Hepatocyte (in vitro differentiated cells): ENCODE measurements around the gene BLACAT1. TPM values are rescaled to one million over a fixed set of nuclear protein-coding genes. Genes with fewer than 3 reads are reported as not detected.

ENCODE experiments used
- DNase-seq: peaks from one replicate; pipeline ENCODE4 v3.0.0-alpha.2; 2016; ENCODE audit warnings: low spot score
- H2AFZ ChIP-seq: fragments of 200-600 bp; sonication (generic); 2 replicates; pipeline ENCODE4 v1.6.0; 2016; ENCODE audit warnings: antibody characterized with exemption, mild to moderate bottlenecking
- H3K27ac ChIP-seq: fragments of 200-600 bp; sonication (generic); 2 replicates; pipeline ENCODE4 v1.5.1; 2016; ENCODE audit warnings: mild to moderate bottlenecking
- H3K27me3 ChIP-seq: fragments of 200-600 bp; sonication (generic); 2 replicates; pipeline ENCODE4 v1.6.1; 2016
- H3K36me3 ChIP-seq: fragments of 200-600 bp; sonication (generic); replicated peaks from 2 replicates; pipeline ENCODE4 v1.5.1; 2016; ENCODE audit warnings: low read depth; ENCODE audit not compliant: insufficient read depth
- H3K4me1 ChIP-seq: fragments of 200-600 bp; sonication (generic); 2 replicates; pipeline ENCODE4 v1.5.1; 2016; ENCODE audit warnings: mild to moderate bottlenecking, moderate library complexity; ENCODE audit not compliant: insufficient read depth
- H3K4me2 ChIP-seq: fragments of 200-600 bp; sonication (generic); 2 replicates; pipeline ENCODE4 v1.6.0; 2016
- H3K4me3 ChIP-seq: fragments of 200-600 bp; sonication (generic); 2 replicates; pipeline ENCODE4 v1.5.1; 2016; ENCODE audit warnings: mild to moderate bottlenecking
- H3K79me2 ChIP-seq: fragments of 200-600 bp; sonication (generic); 2 replicates; pipeline ENCODE4 v1.6.0; 2017; ENCODE audit warnings: mild to moderate bottlenecking
- H3K9me2 ChIP-seq: fragments of 200-600 bp; sonication (generic); replicated peaks from 2 replicates; pipeline ENCODE4 v1.6.0; 2017; ENCODE audit warnings: mild to moderate bottlenecking; ENCODE audit not compliant: insufficient read depth
- H3K9me3 ChIP-seq: fragments of 200-600 bp; sonication (generic); 2 replicates; pipeline ENCODE4 v1.5.1; 2016; ENCODE audit warnings: low read depth, mild to moderate bottlenecking
- H4K20me1 ChIP-seq: fragments of 200-600 bp; sonication (generic); 2 replicates; pipeline ENCODE4 v1.6.0; 2016; ENCODE audit warnings: mild to moderate bottlenecking; ENCODE audit not compliant: insufficient read depth, poor library complexity, severe bottlenecking
- CTCF ChIP-seq: fragments of 200-600 bp; sonication (generic); IDR thresholded peaks from 2 replicates; pipeline ENCODE4 v1.5.1; 2016; ENCODE audit warnings: antibody characterized with exemption, mild to moderate bottlenecking; ENCODE audit not compliant: poor library complexity
- EZH2 ChIP-seq: fragments of 200-600 bp; sonication (generic); IDR thresholded peaks from 2 replicates; pipeline ENCODE4 v1.6.1; 2016; ENCODE audit warnings: antibody characterized with exemption, mild to moderate bottlenecking, borderline replicate concordance
- EZH2phosphoT487 ChIP-seq: fragments of 200-600 bp; sonication (generic); IDR thresholded peaks from one replicate; pipeline ENCODE4 v1.6.1; 2018; ENCODE audit warnings: antibody characterized with exemption, mild to moderate bottlenecking, low read depth, moderate library complexity; ENCODE audit not compliant: unreplicated experiment, severe bottlenecking
- WGBS: methylation state at CpG from one replicate; pipeline ENCODE4 v1.1.6; 2016; ENCODE audit warnings: low lambda C conversion rate; ENCODE audit errors: missing lambda C conversion rate; 5-methylcytosine and 5-hydroxymethylcytosine counted together
- polyA plus RNA-seq: library from polyadenylated mRNA; unstranded; fragments of >200 nt; fragmentation: Nextera tagmentation; extraction: Ambion mirVana; gene quantifications from 2 replicates; pipeline ENCODE4 v1.2.1, GENCODE V29; 2016
- total RNA-seq: library from RNA; depleted of rRNA; stranded (reverse); fragments of >200 nt; gene quantifications from 2 replicates; pipeline ENCODE4 v1.2.3, GENCODE V29; 2014

The BLACAT1 gene
- total and polyA plus RNA-seq, 2 experiments from 2014 or later = 0.40 to 0.58 TPM

GRCh38 chr1:205492774-205493173 is 36.9 kb upstream of the BLACAT1 start:
- no peaks in the 10 kb centered on the region for H3K9me2 ChIP-seq
- H2AFZ ChIP-seq = no peak overlapping the region
- no peaks in the 10 kb centered on the region for H3K79me2 ChIP-seq
- H3K27ac ChIP-seq = no peak overlapping the region
- H3K4me3 ChIP-seq = no peak overlapping the region
- H3K36me3 ChIP-seq = no peaks in the 10 kb centered on the region
- TF ChIP-seq CTCF (no peak), EZH2phosphoT487 (no peak), EZH2 (no peak)
- no peaks in the 10 kb centered on the region for H4K20me1 ChIP-seq
- H3K27me3 ChIP-seq = no peaks in the 10 kb centered on the region
- H3K4me2 ChIP-seq = no peak overlapping the region
- 57% methylated on average over 7 of the region's 7 CpGs for WGBS
- peaks cover 3% of the 10 kb centered on the region for H3K4me1 ChIP-seq
- H3K9me3 ChIP-seq = no peaks in the 10 kb centered on the region
- no peak for DNase-seq

- 18% methylated on average over 2 of the region's 2 CpGs for WGBS
- Histone ChIP-seq H3K9me2 (no peaks in the 10 kb centered on the region), H3K36me3 (no peaks in the 10 kb centered on the region), H3K9me3 (no peaks in the 10 kb centered on the region), H3K4me3 (no peak overlapping the region), H4K20me1 (no peaks in the 10 kb centered on the region), H3K4me1 (peaks cover 3% of the 10 kb centered on the region), H3K4me2 (no peak overlapping the region), H3K79me2 (no peaks in the 10 kb centered on the region), H2AFZ (no peak overlapping the region), H3K27me3 (no peaks in the 10 kb centered on the region), H3K27ac (no peak overlapping the region)
- no peak for DNase-seq
- TF ChIP-seq EZH2phosphoT487 (no peak), EZH2 (no peak), CTCF (no peak)
Observed at GRCh38 chr1:205492201-205492667, 36.4 kb upstream of the BLACAT1 start.

GRCh38 chr1:205491794-205492193 is 35.9 kb upstream of the BLACAT1 start:
- Histone ChIP-seq H3K4me1 (peaks cover 3% of the 10 kb centered on the region), H3K9me2 (no peaks in the 10 kb centered on the region), H3K4me3 (no peak overlapping the region), H2AFZ (no peak overlapping the region), H3K9me3 (no peaks in the 10 kb centered on the region), H3K79me2 (no peaks in the 10 kb centered on the region), H3K27ac (no peak overlapping the region), H3K36me3 (no peaks in the 10 kb centered on the region), H3K27me3 (no peaks in the 10 kb centered on the region), H3K4me2 (no peak overlapping the region), H4K20me1 (no peaks in the 10 kb centered on the region)
- TF ChIP-seq EZH2 = no peak
- TF ChIP-seq EZH2phosphoT487 = no peak
- TF ChIP-seq CTCF = no peak
- WGBS = 52% methylated on average over 4 of the region's 4 CpGs
- DNase-seq = no peak
